GM21717 (cell line): ENCODE results near the gene ARG2.
A peak's percentile ranks its signal among the peaks of the same experiment; 100 is the strongest.
"Not testable (repeated sequence)": the region's sequence is repeated elsewhere in the genome, so short reads cannot be mapped to it uniquely, and the experiment has no call there.

ENCODE experiments used
- ATAC-seq: cut with Tn5 transposase; IDR thresholded peaks from one replicate; pipeline ENCODE4 v1.9.1; 2021; ENCODE audit warnings: mild to moderate bottlenecking, moderate library complexity; ENCODE audit not compliant: unreplicated experiment

ARG2 gene

DNA sequence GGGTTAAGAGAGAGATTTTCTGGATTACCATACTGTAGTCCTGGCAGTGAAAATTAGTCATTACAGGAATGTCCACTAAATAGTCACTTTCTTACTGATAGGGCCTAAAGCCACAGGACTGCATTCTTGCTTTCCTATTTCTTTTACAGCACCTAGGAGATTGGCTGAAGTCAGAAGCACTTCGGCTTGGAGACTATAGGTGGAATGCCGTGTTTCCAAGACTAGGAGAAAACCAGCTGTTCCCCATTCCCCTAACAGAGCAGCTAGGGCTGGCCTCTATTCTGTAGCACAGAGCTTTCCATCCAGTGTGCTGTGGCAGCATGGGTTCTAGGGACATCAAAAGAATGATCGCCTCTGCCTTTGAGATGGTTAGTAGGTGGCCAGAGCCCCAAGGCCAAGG, 34.7 kb upstream of the ARG2 start:
- ATAC-seq, result no peak

DNA sequence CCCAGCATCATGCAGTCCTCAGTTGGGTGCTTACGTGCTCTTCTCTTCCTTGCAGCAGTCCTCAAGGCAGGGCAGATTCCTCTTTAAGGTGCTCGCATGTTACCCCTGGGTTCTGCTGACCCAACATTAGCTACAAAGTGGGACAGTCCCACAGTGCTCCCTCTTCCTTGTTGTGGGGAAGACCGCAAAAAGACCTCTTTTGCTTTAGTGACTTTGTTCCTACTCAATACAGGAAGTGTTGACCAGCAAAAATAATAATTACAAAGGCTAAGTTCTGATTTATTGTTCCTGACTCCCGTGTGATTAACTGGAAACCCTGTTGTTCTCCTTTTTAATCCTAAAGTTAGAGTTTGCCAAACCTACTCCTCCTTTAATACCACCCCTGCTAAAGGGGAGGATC, 33.4 kb upstream of the ARG2 start:
- ATAC-seq, result no peak

DNA sequence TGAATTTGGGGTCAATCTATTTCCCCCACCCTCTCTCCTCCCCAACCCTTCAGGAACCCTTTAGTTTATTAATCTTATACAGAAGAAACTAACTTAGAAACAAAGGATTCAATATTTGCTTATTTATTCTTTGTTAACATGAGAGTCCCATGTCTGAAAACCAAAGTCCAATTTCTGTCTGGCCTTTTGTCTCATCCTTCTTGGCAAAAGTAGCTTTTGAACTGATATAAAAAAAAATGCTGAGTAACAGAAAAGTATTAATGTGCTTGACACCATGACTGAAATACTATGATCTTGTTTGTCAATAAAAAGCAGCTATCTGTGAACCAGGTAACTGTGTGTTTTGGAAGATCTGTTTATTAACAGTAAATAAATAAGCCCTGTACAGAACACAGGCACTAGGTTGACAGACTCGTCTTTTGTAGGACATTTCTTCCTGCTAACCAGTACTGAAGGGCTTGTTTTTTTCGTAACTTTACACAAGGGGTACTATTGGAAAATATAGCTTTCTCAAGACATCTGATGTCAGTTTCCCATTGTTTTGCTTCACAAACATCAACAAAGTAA, 30.4 kb upstream of the ARG2 start:
- no peak for ATAC-seq

DNA sequence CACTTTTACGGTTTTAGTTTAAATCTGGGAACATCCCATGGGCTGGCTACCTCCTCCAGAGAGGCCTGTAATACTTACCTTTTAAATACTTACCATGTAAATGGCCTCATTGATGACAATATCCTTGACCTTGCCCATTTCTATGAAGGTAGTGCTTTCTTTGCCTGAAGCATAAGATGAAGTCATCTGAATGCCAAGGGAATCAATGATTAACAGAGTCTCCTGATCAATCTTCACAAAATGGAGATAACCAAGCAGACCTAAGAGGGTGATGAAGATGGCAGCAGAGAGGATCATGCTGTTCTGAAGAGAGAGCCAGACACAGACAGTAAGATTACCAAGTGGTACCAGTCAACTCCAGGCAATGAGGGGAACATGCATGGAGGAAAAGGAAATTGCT, 26.1 kb upstream of the ARG2 start:
- not testable (repeated sequence) for ATAC-seq

DNA sequence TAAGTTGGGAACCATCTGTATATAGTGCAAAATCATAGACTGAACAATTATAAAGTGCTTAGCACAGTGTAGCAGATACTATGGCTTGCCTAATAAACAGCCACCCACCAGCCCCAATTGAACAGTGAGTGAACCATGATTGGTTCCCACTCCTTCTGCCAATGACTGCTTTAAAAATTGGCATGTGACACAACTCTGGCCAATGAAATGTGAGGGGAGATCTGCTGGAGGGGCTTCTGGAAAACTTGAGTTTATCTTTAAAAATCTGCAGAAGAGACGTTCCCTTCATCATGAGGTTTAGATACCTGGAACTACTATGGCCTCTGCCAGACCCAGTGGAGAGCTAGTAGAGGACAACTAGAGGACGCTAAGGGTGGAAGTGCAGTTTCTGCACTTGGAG, 24.3 kb upstream of the ARG2 start:
- ATAC-seq, result no peak

DNA sequence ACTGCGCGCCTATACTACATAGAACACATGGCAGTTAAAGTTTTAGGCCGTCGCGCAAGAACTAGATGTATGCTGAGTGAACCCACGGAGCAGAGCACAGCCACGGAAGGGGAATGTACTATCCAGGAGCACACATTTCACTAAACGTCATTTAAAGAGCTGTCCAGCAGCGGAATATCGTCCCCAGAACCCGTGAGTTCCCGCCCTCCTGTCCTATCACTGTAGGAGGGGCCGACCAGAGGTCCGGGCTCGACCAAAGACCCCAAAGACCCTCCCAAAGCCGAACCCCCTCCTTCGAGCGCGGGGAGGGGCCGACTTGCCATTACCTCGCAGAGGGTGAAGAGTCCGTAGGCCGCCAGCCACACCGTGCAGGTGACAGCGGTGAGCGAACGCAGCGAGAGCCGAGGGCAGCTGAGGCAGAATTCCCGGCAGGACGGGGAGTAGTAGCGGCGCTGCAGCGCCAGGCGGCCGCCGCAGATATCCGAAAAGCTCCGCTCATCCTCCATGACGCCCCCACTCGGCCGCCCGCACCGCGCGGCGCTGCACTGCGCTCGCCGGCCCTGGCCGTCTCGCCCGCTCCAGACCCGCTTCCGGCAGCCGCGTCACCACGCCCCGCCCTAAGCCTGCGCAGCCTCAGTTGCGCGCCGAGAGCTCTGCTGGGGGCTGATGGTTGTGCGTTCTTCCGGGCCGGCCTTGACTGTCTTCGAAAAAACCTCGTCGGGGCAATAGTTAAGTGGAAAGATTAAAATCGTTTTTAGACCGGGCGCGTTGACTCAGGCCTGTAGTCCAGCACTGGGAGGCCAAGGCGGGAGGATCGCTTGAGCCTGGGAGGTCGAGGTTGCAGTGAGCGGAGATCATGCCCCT, 19.8 kb upstream of the ARG2 start, which contains the start of gene PIGH:
PIGH (minus strand) TSS at position 571 of the 864 bp plus-strand sequence; CDS start at position 506, 65 bp downstream.
- peak; percentile 86 for ATAC-seq

DNA sequence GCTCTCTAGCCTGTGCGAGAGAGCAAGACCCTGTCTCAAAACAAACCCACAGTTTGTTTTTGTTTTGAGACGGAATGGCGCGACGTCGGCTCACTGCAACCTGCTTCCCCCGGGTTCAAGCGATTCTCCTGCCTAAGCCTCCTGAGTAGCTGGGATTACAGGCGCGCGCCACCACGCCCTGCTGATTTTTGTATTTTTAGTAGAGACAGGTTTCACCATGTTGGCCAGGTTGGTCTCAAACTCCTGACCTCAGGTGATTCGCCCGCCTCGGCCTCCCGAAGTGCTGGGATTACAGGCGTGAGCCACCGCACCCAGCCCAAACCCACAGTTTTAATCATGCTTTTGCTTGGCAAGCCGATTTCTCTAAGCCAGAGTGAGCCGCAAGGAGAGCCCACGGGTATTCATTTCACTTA, 19.2 kb upstream of the ARG2 start:
- not testable (repeated sequence) for ATAC-seq

DNA sequence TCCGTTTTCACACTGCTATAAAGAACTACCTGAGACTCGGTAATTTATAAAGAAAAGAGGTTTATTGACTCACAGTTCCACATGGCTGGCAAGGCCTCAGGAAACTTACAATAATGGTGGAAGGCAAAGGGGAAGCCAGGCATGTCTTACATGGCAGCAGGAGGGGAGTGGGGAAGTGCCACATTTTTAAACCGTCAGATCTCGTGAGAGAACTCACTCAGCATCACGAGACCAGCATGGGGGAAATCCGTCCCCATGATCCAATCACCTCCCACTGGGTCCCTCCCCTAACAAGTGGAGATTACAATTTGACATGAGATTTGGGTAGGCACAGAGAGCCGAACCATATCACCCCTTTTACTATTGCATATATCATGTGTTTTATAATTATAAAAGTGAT, 17.6 kb upstream of the ARG2 start:
- ATAC-seq, result no peak

DNA sequence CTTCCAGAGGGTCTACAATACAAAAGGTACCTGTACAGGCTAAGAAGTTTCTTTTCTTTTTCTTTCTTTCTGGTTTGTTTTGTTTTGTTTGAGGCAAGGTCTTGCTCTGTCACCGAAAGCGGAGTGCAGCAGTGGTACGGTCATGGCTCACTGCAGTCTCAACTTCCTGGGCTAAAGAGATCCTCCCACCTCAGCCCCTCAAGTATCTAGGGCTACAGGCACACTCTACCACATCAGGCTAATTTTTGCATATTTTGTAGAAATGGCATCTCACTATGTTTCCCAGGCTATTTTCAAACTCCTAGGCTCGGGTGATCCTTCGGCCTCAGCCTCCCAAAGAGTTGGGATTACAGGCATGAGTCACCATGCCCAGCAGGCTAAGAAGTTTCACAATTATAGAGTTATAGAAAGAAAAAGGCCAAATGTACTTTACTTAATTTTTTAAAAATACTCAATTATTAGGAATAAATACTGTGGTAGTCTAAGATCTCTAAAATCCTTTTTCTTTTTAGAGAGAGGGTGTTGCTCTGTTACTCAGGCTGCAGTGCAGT, 16.6 kb upstream of the ARG2 start:
- peak; percentile 59 for ATAC-seq

DNA sequence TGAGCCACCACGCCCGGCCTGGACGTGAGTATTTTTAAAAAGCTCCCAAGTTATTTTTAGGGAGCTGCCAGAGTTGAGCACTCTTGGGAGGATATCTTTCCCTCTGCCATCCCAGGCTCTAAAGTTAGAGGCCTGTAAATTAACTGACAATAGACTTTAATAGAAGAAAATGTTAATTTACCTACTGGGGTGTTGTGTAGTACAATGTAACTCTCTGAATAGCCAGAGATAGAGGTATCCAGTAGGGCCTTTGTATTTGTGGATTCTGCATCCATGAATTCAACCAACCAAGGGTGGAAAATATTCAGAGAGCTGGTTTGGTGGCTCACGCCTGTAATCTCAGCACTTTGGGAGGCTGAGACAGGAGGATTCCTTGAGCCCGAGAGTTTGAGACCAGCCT, 12.1 kb upstream of the ARG2 start:
- no peak for ATAC-seq

DNA sequence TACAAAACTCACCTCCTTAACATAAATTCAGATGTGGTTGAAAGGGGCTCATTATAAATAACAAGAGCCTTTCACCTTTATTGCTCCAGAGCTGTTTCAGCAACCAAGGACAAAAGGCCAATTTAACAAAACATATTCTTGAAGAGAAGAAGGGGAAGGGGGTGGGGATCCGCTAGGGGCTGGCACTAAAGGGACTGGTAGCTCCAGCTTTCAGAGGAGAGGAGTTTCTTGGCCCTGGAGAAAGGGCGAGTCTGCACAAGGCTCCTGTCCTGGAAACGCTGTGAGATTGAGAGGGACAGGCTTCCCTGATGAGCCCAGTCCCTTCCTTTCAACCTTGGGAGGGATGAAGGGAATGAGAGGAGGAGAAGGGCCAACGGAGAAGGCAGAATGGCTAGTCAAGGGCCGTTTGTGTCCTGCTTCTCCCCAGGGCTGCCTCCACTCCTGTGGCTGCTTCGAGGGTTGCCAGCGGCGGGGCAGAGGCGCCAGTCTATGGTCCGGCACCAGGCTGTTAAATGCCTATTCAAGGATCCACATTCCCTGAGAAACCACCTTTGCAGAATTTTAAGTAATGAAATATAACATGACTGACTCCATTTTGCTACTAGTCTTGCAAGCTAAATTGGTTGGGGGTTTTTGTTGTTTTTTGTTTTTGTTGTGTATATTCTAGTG, 9.9 kb upstream of the ARG2 start:
- no peak for ATAC-seq

DNA sequence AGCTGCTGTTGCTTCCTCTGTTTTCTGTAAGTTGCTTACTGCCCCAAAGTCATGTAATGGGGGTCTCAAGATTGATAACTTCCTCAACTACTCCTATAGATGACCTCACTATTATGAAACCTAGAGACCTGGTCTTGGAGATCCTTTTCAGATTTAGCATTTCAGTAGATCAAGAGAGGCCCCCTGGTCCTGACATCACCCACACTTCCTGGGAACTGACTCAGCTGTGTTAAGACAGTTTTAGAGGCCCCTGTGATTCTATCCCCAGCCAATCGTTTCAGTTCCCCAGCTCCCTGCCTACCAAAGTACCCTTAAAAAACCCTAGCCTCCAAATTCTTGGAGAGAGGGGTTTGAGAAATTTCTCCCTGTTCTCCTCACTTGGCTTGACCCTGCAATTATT, 9.2 kb upstream of the ARG2 start:
- ATAC-seq, result no peak

DNA sequence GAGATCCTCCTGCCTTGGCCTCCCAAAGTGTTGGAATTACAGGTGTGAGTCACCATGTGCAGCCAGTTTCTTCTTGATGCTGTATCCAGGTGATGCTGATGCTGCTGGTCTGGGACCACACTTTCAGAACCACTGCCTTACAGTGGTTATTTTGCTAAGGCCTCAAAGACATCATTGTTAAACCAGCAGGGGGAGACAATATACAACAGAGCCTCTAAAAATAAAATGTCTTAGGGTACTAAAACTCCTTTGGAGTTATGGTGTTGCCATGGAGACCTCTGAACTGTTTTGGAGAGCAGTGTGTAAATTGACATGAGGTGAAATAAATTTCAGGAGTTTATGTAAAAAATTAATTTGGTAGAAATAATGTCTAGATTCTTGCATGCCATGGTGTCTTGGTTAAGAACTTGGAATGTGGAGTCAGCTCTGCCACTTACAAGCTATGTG, 1.1 kb upstream of the ARG2 start:
- no peak for ATAC-seq

DNA sequence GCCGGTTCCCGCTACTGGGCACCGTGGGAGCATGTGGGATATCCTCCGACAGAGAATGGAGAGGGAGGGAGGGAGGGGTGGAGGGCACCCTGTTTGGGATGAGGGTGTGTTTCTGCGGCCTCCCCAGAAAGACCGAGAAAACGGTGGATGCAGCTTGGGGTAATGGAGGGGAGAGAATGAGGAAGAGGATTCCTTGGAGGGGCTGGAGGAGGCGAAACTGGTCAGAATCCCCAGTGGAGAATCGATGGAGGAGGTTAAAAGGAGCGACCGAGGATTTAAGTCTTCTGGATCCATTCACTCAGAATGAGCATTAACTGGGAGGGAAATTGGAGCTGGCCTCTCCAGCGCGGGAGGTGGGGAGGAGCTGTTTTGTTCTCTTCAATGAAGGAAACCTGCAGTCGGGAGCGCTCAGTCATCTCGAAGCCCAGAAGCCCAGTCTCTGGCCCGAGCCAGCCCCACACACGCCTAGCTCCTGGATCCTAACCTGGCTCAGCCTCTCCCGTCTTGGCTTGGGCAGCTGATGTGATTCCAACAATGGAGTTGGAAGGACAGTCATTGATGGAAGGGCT, 581 bp downstream of the ARG2 start:
- ATAC-seq, result no peak

DNA sequence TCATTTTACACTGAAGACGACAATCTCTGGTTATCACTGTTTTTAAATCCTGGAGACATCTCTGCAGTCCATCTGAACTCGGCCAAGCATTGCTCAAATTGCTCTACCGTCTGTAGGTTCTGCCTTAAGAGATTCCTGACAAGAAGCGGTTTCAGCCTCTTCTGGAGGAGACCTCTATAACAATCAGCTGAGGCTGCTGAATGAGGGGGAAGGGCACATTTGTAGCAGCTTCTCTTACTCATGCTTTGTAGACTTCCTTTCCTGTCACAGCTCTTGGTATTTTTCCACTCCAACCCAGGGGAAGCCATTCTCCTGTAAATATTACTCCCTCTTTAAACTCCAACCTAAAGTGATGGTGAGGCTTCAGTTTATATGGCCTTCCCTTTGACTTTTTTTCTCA, 3.0 kb downstream of the ARG2 start:
- no peak for ATAC-seq

DNA sequence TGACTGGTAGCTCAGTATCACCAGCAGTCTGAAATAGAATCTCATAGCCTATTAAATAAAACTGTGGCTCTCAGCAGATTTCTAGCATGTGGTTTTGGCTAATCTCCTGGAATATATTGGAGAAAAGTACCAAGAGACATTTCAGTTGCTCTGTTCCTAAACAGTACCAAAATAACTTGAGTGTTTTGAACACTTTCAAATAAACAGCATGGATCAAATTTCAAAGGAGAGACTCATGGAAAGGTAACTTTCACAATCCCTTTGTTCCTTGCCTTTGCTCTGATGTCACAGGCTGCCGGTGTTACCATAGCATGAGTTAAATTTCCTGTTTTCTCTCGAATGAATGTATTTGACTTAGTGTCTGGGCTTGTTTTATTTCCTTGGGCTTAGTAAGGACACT, 3.4 kb downstream of the ARG2 start:
- ATAC-seq, result no peak

DNA sequence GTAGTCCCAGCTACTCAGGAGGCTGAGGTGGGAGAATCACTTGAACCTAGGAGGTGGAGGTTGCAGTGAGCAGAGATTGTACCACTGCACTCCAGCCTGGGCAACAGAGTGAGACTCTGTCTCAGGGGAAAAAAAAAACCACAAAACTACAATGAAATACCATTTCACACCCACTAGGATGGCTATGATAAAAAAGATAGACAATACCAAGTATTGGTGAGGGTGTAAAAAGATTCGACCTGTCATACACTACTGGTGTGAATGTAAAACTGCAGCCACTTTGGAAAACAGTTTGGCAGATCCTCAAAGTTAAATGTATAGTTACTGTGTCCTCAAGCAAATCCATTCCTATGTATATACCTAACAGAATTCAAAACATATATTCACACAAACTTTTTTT, 6.4 kb downstream of the ARG2 start:
- ATAC-seq, result not testable (repeated sequence)

DNA sequence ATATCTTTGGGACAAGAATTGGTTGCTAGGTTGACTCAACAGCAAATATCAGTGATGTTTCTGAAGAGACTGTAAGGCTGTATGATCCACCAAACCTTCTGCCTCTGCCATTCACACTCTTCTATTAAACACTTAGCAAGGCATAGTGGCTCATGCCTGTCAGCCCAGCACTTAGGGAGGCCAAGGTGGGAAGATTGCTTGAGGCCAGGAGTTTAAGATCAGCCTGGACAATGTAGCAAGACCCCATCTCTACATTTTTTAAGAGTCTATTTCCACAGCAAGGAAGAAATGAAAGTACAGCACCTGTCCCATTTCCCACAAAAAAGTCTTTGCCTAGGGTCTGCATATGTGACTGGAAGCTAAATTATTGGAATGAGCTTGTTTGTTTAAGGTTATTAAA, 7.8 kb downstream of the ARG2 start:
- no peak for ATAC-seq

DNA sequence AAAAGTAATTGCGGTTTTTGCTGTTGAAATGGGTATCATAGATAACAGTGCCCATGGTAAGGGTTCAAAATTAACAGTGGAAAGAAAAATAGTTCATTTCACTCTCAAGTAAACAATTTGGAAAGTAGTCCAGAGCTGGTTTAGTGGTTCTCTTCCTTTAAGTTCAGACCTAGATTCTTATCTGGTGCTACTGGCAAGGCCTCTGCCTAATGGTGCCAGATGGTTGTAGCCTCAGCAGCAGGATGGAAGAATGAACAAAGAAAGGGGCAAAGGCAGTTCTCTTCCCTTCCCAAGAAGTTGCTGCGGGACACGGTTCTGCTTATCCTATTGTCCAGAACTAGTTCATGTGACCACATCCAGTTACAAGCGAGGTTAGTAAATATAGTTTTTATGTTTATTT, 10.5 kb downstream of the ARG2 start:
- ATAC-seq, result no peak

DNA sequence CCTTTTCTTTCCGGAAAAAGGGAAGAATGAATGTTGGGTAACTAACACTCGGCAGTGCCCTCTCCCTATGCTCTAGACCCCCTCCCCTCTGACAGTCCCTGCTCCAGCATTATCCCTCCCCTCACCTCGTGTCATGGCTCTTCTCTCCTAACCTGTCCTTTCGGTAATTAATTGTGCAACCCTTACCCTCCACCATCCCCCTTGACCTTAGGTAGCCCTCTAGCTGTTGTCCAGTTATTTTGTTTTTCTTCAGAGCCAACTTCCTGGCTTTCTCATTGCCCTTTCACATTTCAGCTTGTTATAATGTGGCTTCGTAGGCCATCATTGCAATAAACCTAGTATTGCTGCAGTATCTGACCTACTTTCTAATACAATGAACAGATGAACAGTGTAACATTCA, 11.2 kb downstream of the ARG2 start:
- ATAC-seq, result no peak

DNA sequence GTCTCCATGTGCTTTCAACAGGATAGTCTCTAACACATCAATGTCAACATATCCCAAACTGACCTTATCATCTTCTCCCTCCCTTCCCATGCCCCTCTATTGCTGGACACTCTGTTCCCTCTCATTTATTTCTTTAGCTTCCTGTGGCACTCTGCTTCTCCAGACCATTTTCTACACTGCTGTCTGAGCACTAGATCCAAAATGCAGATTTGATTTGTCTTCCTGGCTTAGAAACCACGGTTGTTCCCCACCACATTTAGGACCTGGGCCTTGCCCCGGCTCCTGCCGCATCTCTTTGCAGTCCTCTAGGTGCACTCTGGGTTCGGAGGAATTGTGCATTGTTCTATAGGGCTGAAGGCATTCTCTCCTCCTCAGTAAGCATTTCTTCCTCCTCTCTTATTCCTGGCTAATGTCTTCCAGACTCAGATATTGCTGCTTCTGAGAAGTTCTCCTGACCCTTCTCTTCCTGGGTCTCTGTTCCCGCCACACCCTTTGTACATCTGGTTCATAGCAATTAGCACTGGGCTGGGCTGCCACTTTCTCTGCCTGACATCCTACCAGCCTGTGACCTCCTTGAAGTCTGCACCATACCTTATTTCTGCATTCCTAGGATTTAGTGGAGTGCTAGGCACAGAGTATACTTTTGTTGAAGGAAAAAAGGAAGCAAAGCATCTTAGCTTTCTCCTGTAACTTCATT, 13.9 kb downstream of the ARG2 start:
- no peak for ATAC-seq
